ENCODE data around the gene KCNQ1. TPM values are rescaled to one million over a fixed set of nuclear protein-coding genes. Genes with fewer than 3 reads are reported as not detected.

The KCNQ1 gene
- total and polyA plus RNA-seq, 9 of the 15 experiments (the other 6 are each of a cell fraction or from before 2014, with no cell fraction given): 0.44 TPM; not detected in 8

GRCh38 chr11:2885678-2886081 lies 440.9 kb downstream of the KCNQ1 start, which contains the start of gene CDKN1C (continued):
- TF ChIP-seq ZFP91 (CRISPR knock-in tag; IDR thresholded peaks at IDR 0.05): peak; percentile 8; the same call in 1 of the 2 replicates
- TF ChIP-seq NR2C2 (CRISPR knock-in tag; IDR thresholded peaks at IDR 0.05): 0 out of 2 replicates have a peak, but pooled peaks have one; percentile 5
- TF ChIP-seq NR2C2 (tag; IDR thresholded peaks at IDR 0.05): no peak
- TF ChIP-seq SNAPC5 (CRISPR knock-in tag; IDR thresholded peaks at IDR 0.05): no peak
- 0 out of 2 replicates have a peak, but pooled peaks have one; percentile 7 for TF ChIP-seq ZNF124 (CRISPR knock-in tag; IDR thresholded peaks at IDR 0.05)
- peak; percentile 42 for TF ChIP-seq RBM25 (IDR thresholded peaks at IDR 0.05; ENCODE audit: low read depth, low read length, severe bottlenecking)

GRCh38 chr11:2886191-2886894 lies 441.5 kb downstream of the KCNQ1 start:
- peak overlapping the region; percentile 53 for H3K4me2 ChIP-seq (ENCODE audit: insufficient read depth, low read length)
- no peaks in the 10 kb centered on the region for H3K9me1 ChIP-seq (ENCODE audit: control insufficient read depth, insufficient read depth, low read length)
- no peaks in the 10 kb centered on the region for H4K20me1 ChIP-seq (replicated peaks; ENCODE audit: control insufficient read depth, insufficient read depth, low read length)
- peak overlapping the region; percentile 69 for H2AFZ ChIP-seq (ENCODE audit: low read depth, low read length)
- no peak overlapping the region for H3K4me3 ChIP-seq
- no peaks in the 10 kb centered on the region for H3K79me2 ChIP-seq (ENCODE audit: control insufficient read depth, insufficient read depth, low read length)
- DNase-seq (ENCODE audit: extremely low read depth in 1 of 4, low spot score in 3 of 4) (peak in 1 of 4 experiments; percentile 31), FAIRE-seq (no peak), ATAC-seq (no peak)
- 0 out of 5 replicates have a peak, but pooled peaks cover 0 to 5% of the 10 kb centered on the region in 2 experiments for H3K27me3 ChIP-seq (ENCODE audit: control insufficient read depth in 2 of 2, insufficient read depth in 2 of 2, low read length in 2 of 2)
- peaks cover 28 to 84% of the 10 kb centered on the region in 2 experiments for H3K4me1 ChIP-seq (replicated peaks in 1 of 2; ENCODE audit: control insufficient read depth in 2 of 2, insufficient read depth in 2 of 2, low read length in 2 of 2)
- intact Hi-C loops (cut with micrococcal nuclease): loop anchor here (5.0 to 10.0 kb wide), 2 partner anchors 189 to 322 kb away; partner anchors contain the start of gene KCNQ1OT1
- H3K9me3 ChIP-seq (replicated peaks; ENCODE audit: control insufficient read depth, insufficient read depth, low read depth, low read length): no peaks in the 10 kb centered on the region
- in situ Hi-C loops (cut with MboI): loop anchor here (5.0 kb wide), 1 partner anchor 354 kb away; no protein-coding TSS in a partner anchor
- ChIA-PET POLR2A (interaction anchor here (0.5 to 2.0 kb wide), 5 partner anchors 187 to 417 kb away, joined by 4 to 10 read pairs (median 4); partner anchors contain the start of gene KCNQ1OT1), CTCF (ENCODE audit: low intra/inter-chr PET ratio) (interaction anchor here (10.6 kb wide), 1 partner anchor 352 kb away, joined by 228 read pairs; no protein-coding TSS in a partner anchor)
- no peaks in the 10 kb centered on the region for H3K36me3 ChIP-seq (ENCODE audit: control insufficient read depth, insufficient read depth, low read length)
- BruUV-seq (replicated peaks): no TSS peak
- 40% methylated on average over 30 of the region's 49 CpGs for WGBS (ENCODE audit: insufficient coverage, low coverage, missing lambda C conversion rate)
- no peak overlapping the region for H3K27ac ChIP-seq (ENCODE audit: extremely low read depth, low read depth, low read length)
- peak overlapping the region; percentile 14 to 81; a peak in 3 of 4 replicates for H3K9ac ChIP-seq (ENCODE audit: insufficient read depth in 1 of 2, low read depth in 2 of 2, low read length in 2 of 2)
- TF ChIP-seq SREBF1 (IDR thresholded peaks at IDR 0.05; ENCODE audit: borderline replicate concordance, low read depth, low read length): no peak
- TF ChIP-seq CHD4 (IDR thresholded peaks at IDR 0.05; ENCODE audit: insufficient read depth, insufficient replicate concordance, low read depth, low read length, poor library complexity, severe bottlenecking): no peak
- no peak for TF ChIP-seq KAT2B (IDR thresholded peaks at IDR 0.05; ENCODE audit: low read depth, low read length)
